ENCODE measurements around the gene MYMX.

Gene MYMX

DNA sequence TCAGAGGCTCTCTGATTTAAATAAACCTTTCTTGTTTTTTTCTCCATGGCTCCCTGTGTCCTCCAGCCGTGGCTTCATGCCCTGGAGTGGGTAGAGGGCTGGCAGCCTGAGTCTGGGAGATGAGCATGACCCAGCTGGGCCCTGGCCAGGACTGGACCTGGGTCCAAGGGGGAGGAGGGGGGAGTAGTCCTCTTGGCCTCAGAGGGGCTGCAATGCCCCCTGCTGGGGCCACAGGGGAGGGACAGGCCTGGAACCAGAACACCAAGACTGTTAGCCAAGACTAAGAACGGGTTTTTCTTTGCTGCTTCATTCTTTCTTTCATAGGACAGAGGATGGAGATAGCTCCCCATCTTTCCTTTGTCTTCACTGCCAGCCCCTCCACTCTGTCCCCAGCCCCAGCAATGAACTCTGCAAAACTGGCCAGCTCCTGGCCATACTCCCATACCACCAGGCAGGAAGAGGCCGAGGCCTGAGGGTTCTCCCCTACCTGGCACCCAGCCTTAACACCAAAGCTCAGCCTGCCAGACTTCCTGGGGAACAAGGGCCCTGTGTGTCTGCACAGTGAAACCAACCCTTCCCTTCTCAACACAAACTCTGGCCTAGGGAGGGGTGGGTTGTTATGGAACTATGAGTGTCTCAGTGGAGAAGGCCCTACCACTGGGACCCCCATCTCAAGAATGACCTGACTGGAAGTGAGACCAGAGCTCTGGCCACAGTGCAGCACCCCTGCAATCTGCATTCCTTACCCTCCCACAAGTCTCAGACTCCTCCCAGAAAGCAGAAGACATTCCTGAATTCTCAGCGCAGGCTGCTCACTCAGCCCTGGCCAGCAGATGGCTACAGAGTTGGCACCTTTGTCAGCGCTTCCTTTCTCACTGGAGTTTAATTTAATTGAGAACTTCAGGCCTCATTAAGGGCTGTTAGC, 17.6 kb downstream of the MYMX start:
- DNase-seq = no peak

DNA sequence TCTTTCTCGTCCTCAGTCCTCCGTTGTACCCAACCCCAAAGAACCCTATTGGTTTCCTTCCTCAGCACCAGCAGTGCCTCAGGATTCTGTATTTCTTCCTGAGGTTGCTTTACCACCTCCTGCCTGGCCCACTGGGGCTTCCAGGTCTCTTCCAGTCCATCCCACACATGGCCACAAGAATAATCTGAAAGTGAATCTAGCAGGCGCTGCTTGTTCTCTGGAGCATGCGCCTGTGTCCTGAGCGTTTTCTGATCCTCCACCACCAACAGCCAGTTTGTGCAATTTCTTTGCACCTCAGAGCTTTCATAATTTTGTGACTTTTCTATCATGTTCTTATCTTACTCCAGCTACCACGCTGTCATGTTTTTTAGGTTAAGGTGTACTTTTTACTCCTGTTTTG, 18.5 kb downstream of the MYMX start:
- no peak for DNase-seq

DNA sequence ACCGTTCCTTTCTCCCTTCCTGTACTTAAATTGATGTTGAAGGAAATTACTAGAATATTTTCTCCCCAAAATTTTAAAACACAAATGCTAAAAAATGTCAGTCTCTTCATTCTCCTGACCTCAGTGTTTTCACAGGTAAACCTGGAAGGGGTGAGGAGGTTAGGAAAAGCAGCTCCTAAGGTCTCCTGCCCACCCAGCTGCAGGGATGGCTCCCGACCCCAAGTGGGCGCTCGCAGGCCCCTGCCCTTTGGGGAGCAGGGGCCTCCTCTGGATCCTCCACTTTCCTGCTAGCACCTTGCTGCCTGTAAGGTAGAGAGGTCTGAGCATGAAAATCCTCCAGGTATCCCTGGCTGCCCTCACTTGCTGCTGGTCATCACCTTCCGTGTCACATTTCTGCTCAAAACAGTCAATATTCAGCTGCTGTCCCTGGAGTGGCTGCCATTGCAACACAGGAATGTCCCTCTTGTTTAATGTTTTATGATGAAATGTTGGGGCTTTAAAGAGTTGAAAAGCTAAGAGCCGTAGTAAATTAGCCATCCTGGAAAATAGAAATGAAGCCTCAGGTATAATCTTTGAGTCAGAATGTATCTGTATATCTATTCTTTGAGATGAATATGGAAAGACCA, 19.3 kb downstream of the MYMX start:
- DNase-seq = no peak

DNA sequence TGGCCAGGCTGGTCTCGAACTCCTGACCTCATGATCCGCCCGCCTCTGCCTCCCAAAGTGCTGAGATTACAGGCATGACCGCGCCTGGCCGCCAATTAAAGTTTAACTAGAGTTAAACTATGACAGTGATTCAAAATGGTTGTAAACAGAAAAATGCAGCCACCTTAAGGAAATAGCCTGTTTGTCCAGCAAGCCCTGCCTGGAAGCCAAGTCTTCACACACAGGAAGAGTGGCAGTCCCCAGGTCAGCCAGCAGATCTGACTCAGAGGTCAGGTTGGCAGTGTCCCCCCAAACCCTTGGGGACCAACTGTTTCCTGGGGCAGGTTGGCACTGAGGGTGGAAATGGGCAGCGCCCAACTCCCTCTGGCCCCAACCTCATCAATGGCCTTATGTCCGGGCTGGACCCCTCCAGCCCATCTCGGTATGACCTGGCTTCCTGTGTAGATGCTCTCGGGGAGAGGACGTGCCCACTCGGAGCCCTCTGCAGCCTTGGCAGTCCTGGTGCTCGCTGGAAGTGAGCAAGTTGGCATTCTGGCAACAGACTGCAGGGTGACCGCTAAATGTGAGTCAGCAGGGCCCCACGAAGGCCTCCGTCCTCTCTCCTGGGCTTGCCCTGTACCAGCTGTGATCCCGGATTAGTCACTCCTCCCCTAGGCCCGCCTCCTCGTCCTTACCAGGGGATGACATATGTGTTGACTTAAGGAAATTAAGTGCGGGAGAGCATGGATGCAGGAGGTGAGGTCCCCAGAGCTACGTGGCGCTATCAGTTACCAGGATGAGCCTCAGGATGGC, 20.5 kb downstream of the MYMX start:
- DNase-seq = peak; percentile 84

DNA sequence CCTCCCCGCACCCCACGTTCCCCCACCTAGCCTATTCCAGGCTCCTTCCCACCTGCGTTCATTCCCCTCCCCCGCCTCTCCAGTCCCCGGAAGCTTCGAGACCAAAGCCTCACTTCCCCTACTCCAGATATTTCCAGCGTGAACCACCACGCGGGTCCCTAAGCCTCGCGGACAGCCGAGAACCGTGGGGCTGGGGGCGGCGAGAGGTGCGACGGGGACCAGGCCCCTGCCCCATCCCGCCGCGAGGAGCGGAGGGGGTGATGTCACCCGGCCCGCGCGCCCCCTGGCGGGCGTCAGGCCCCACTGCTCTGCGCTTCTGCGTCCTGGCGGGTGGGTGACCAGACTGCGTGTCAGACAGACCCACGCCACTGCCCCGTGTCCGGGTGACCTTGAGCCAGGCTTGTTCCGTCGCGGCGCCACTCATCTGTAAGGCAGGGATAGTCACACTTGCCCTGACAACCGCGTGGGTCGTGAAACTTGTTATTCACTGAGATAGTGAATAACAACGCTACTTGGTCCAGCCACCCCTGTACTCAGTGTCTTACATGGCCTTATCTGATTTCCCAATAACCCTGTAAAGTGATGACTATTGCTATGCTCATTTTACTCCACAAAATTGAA, 21.2 kb downstream of the MYMX start:
- peak; percentile 89 for DNase-seq

- no peak for DNase-seq
These were observed 22.1 kb downstream of the MYMX start for GRCh38 chr6:44238687-44239350.

GRCh38 chr6:44243345-44243744, 26.6 kb downstream of the MYMX start:
- DNase-seq = no peak

DNA sequence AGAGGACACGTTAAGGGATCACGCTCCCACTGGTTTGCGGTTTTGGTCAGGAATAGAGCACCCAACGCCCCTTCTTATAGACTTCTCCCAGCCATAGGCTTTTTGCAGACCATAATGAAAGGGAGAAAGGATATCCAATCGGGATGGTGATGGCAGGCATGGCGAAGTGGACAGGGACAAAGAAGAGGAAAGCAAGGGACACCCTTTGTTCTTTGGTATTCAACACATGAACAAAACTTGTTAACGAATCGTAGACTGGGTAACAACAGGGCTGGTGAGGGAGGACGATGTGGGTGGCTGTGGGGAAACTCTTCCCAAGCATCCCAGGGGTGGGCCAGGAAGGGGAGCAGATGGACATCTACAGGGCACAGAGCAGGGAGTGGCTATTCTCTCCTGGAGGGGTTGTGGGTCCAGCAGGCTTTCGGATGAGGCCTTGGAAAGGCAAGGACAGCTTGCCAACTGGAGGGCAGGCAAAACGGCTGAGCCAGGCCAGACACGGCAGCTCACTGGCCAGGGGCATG, 28.7 kb downstream of the MYMX start:
- no peak for DNase-seq

- DNase-seq = peak; percentile 91
These were observed 29.4 kb downstream of the MYMX start for GRCh38 chr6:44245912-44246662.

DNA sequence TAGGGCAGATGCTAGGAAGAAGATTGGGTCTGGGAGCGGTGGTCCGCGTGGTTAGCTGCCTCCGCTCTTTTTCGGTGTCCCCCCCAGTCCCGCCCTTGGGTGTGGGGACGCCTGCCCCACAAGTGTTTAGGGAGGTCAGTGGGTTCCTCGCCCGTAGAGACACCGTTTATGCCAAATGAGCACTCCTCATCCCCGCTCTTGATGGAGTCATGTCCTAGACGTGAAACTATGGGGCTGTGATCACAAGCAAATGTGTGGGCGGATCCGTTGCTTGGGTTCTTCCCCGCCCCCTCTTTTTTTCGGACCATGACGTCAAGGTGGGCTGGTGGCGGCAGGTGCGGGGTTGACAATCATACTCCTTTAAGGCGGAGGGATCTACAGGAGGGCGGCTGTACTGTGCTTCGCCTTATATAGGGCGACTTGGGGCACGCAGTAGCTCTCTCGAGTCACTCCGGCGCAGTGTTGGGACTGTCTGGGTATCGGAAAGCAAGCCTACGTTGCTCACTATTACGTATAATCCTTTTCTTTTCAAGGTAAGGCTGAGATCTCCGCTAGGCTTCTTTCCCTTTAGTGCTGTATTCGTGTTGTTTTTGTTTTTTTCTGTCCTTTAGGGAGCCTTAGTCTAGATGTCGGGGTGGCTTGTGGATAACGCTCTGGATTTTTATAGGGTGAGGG, 30.1 kb downstream of the MYMX start, which contains the start of gene HSP90AB1:
TSS of gene HSP90AB1 (plus strand) at position 439 of the 675 bp plus-strand sequence. CDS start 1,529 bp downstream, outside the sequence.
- peak; percentile 97 for DNase-seq

- DNase-seq = peak; percentile 90
These were observed 30.9 kb downstream of the MYMX start for GRCh38 chr6:44247338-44248302.

DNA sequence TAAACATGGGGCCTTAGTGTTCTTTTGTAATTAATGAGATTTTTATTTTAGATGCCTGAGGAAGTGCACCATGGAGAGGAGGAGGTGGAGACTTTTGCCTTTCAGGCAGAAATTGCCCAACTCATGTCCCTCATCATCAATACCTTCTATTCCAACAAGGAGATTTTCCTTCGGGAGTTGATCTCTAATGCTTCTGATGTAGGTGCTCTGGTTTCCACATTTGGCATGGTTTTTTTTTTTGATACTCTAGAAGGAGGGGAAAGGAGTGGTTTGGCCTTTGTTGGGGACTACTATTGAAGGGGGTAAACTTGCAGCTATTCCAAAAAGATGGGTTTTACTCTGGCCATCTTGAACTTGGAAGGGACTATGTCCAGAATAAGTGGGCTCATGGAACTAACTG, 31.9 kb downstream of the MYMX start:
- no peak for DNase-seq

- DNase-seq = no peak
These were observed 32.5 kb downstream of the MYMX start for GRCh38 chr6:44249082-44249748.

- DNase-seq = no peak
These were observed 33.5 kb downstream of the MYMX start for GRCh38 chr6:44250067-44250717.

- DNase-seq = no peak
These were observed 34.0 kb downstream of the MYMX start for GRCh38 chr6:44250718-44251123.

- DNase-seq = no peak
These were observed 35.1 kb downstream of the MYMX start for GRCh38 chr6:44251576-44252524.
